Omental fat pad (tissue), 4 donors: ENCODE results near the gene OR52N2. TPM values are rescaled to one million over a fixed set of nuclear protein-coding genes. Genes with fewer than 3 reads are reported as not detected.

Experiments used
- ATAC-seq: fragments of 150-250 bp; one replicate; pipeline ENCODE4 v1.9.1; 2016; ENCODE audit warnings: mild to moderate bottlenecking, moderate library complexity; ENCODE audit not compliant: low FRiP score
- DNase-seq: peaks from one replicate; pipeline ENCODE4 v3.0.0-alpha.2; 2019; ENCODE audit warnings: low spot score
- CTCF ChIP-seq, 3 donors: fragments of 450-650 bp; IDR thresholded peaks; one replicate each; pipeline ENCODE4 v1.5.1; 2016 to 2017; ENCODE audit warnings: antibody characterized with exemption in 3 of 3, mild to moderate bottlenecking in 3 of 3, moderate library complexity in 2 of 3
- total RNA-seq, 4 donors: library from RNA; depleted of rRNA; stranded (reverse); fragments of >200 nt; gene quantifications; one replicate each; pipeline ENCODE4 v1.1.0, GENCODE V29; 2016

OR52N2 gene
- total RNA-seq, 4 donors from 2014 or later: not detected

- DNase-seq (no peak), ATAC-seq (no peak)
- TF ChIP-seq CTCF (IDR thresholded peaks at IDR 0.05): no peak
Measured at GRCh38 chr11:5865826-5866225, 57.1 kb downstream of the OR52N2 start.

Other genes starting within 250 kb of the OR52N2 start
- not detected for gene OR52B6, start 228.0 kb upstream of the OR52N2 start, total RNA-seq
- gene TRIM6, start 212.3 kb upstream of the OR52N2 start, total RNA-seq: 1 to 10 TPM; 1.9 to 3.3 (median 2.8) TPM
- gene TRIM34, start 183.9 kb upstream of the OR52N2 start, total RNA-seq: 1 to 10 TPM; 3.7 to 9.6 (median 6.6) TPM
- 10 to 100 TPM; 18.0 to 24.4 (median 21.1) TPM for gene TRIM5, start 123.8 kb upstream of the OR52N2 start, total RNA-seq
- 100 to 1,000 TPM in 1 of 4 donors, 10 to 100 TPM in 3; 22.3 to 163 (median 55.7) TPM for gene TRIM22, start 119.1 kb upstream of the OR52N2 start, total RNA-seq
- gene OR56B1, start 72.5 kb upstream of the OR52N2 start, total RNA-seq: under 1 TPM in 1 of 4 donors, not detected in 3; 0.47 TPM
- gene OR52N4, start 54.7 kb upstream of the OR52N2 start, total RNA-seq: under 1 TPM in 1 of 4 donors, not detected in 3; 0.72 TPM
- gene OR52N5, start 25.6 kb upstream of the OR52N2 start, total RNA-seq: 10 to 100 TPM in 1 of 4 donors, not detected in 3; 11.9 TPM
- gene OR52N1, start 17.7 kb upstream of the OR52N2 start, total RNA-seq: 10 to 100 TPM in 1 of 4 donors, 1 to 10 TPM in 1, under 1 TPM in 1, not detected in 1; 0.46 to 13.9 (median 2.4) TPM
- gene OR52E6, start 33.0 kb downstream of the OR52N2 start, total RNA-seq: not detected
- gene OR52E8, start 48.8 kb downstream of the OR52N2 start, total RNA-seq: not detected
- gene OR52E4, start 71.7 kb downstream of the OR52N2 start, total RNA-seq: not detected
- not detected for gene OR52E5, start 84.3 kb downstream of the OR52N2 start, total RNA-seq
- not detected for gene OR56A3, start 133.3 kb downstream of the OR52N2 start, total RNA-seq
- not detected for gene OR56A5, start 159.6 kb downstream of the OR52N2 start, total RNA-seq
- gene OR52L1, start 178.1 kb downstream of the OR52N2 start, total RNA-seq: not detected
- not detected for gene OR56A4, start 198.0 kb downstream of the OR52N2 start, total RNA-seq
- under 1 TPM in 1 of 4 donors, not detected in 3; 0.06 TPM for gene OR56A1, start 221.8 kb downstream of the OR52N2 start, total RNA-seq